Tongue (tissue), 2 donors: ENCODE measurements around the gene SRCIN1. TPM values are rescaled to one million over a fixed set of nuclear protein-coding genes. Genes with fewer than 3 reads are reported as not detected.
"Not testable (repeated sequence)": the region's sequence is repeated elsewhere in the genome, so short reads cannot be mapped to it uniquely, and the experiment has no call there.

ENCODE experiments used
- DNase-seq: peaks from one replicate; pipeline ENCODE4 v3.0.0-alpha.2; 2015
- total RNA-seq: library from RNA; depleted of rRNA; stranded (reverse); fragments of >200 nt; gene quantifications from one replicate; pipeline ENCODE4 v1.2.3, GENCODE V29; 2014

SRCIN1 gene, protein sequence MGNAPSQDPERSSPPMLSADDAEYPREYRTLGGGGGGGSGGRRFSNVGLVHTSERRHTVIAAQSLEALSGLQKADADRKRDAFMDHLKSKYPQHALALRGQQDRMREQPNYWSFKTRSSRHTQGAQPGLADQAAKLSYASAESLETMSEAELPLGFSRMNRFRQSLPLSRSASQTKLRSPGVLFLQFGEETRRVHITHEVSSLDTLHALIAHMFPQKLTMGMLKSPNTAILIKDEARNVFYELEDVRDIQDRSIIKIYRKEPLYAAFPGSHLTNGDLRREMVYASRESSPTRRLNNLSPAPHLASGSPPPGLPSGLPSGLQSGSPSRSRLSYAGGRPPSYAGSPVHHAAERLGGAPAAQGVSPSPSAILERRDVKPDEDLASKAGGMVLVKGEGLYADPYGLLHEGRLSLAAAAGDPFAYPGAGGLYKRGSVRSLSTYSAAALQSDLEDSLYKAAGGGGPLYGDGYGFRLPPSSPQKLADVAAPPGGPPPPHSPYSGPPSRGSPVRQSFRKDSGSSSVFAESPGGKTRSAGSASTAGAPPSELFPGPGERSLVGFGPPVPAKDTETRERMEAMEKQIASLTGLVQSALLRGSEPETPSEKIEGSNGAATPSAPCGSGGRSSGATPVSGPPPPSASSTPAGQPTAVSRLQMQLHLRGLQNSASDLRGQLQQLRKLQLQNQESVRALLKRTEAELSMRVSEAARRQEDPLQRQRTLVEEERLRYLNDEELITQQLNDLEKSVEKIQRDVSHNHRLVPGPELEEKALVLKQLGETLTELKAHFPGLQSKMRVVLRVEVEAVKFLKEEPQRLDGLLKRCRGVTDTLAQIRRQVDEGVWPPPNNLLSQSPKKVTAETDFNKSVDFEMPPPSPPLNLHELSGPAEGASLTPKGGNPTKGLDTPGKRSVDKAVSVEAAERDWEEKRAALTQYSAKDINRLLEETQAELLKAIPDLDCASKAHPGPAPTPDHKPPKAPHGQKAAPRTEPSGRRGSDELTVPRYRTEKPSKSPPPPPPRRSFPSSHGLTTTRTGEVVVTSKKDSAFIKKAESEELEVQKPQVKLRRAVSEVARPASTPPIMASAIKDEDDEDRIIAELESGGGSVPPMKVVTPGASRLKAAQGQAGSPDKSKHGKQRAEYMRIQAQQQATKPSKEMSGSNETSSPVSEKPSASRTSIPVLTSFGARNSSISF
- 1.0 TPM for total RNA-seq

DNA sequence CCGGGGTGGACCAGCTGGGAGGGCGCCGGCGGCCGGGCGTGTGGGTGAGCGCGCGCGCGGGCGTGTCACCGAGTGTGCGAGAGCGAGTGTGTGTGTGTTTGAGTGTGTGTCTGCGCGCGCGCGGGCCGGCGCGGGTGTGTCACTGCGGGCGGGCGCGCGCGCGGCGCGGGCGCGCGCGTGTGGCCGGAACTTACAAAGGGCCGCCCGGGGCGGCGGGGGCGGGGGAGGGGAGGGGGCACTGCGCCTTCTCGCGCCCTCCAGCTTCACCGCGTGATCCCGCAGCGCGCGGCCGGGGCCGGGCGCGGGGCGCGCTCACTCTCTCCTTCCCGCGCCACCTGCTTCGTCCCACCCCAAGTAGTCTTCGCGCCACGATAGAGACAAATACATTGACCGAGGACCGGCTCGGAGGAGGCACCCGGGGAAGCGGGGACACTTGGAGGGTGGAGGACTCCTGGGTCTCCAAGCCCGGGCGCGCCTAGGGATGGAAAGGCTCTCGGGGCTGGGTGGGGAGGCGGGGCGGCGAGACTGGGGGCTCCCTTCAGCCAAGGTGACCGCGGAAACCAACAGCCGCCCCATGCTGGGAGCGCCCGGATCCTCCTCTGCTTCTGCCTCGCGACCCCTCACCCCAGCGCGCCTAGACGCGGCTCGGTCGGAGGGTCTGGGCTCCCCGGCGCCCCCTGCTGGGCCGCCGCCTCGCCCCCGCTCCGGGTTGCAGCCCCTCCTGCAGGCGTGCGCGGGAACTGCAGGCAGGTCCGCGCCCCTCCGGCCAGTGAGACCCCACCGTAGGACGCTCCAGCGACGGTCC, at the start of gene SRCIN1:
TSS of gene SRCIN1 (minus strand) at position 112 of the 805 bp plus-strand sequence. CDS start 247 bp downstream, outside the sequence.
- DNase-seq, result peak; percentile 62

DNA sequence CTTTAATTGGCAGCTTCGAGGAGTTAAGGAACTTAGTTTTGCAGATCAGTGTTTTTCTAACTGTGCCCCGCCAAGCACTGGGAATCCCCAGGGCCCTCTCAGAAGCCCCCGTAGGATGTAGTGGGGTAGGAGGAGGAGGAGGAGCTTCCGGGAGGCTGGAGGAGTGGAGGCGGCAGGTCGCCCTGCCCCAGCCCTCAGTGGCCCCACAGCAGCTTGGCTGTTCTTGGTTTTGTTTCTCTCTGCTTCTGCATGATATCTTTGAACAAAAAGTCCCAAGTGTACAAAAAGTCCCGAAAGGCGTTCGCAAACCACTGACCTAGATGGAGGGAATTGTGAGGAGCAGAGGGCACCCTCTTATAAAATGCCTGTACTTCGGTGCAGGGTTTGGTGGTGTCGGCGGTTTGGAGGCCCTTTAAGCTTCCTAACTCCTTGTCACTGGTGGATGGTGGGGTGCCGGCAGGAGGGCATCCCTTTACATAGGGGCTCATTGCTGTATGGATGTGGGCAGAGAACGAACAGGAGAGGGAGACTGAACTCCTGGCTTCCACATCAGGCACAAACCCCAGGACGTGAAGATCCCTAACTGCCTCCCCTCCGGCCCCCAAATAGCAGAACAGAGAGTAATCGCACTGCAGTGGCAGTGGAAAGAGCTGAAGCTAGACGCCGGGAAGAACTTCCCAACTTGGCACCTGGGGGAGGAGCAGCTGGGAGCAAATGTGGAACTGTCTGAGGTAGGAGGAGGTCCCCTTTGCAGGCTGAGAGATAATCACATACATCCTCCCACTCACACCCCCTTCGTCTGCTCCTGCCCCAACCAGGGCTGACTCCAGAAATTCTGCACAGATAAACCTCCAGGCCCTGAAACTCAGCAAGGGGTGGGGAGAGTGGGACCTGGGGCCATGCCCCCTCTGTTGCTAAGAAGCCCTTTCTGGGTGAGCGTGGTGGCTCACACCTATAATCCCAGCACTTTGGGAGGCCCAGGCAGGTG, 49.0 kb upstream of the SRCIN1 start:
- DNase-seq, result no peak

DNA sequence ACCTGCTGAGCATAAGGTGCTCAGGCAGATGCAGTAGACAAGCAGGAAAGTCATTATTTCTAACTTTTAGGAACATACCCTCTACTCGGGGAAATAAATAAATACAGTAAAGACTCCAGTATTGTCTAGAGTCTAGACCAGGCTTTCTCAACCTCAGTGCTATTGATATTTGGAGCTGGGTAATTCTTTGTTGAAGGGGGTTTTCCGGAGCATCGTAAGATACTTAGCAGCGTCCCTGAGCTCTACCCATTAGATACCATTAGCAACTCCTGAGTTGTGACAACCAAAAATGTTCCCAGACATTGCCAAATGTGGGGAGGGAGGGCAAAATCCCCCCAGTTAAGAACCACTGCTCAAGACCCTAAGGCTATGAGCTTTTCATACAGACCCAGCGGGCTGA, 47.9 kb upstream of the SRCIN1 start:
- no peak for DNase-seq

DNA sequence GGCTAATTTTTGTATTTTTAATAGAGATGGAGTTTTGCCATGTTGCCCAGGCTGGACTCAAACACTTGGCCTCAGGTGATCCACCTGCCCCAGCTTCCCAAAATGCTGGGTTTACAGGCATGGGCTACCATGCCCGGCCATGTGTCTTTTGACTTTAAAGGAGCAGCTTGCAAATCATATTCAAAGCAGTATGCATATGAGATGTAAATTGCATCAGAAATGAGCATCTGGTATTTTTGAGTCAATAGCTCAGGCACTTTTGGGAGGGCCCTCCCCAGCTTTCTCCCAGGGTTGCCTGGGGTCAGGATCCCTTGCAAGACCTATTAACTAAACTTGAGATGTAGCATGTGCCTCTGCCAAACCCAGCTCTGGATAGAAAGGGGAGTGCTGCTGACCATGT, 47.5 kb upstream of the SRCIN1 start:
- no peak for DNase-seq

DNA sequence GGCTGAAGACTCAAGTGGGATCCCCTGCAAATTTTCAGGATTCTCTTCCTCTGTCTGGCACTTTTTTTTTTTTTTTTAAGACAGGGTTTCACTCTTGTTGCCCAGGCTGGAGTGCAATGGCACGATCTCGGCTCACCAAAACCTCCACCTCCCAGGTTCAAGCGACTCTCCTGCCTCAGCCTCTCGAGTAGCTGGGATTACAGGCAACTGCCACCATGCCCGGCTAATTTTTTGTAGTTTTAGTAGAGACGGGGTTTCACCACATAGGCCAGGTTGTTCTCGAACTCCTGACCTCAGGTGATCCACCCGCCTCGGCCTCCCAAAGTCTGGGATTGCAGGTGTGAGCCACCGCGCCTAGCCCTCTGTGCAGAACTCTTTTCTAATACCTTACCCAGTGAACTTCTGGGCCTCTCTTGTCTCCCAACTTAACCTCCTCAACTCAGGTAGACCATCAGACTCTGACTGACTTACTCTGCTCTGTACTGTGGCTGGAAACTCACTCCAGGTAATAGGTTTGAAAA, 45.0 kb upstream of the SRCIN1 start:
- not testable (repeated sequence) for DNase-seq

DNA sequence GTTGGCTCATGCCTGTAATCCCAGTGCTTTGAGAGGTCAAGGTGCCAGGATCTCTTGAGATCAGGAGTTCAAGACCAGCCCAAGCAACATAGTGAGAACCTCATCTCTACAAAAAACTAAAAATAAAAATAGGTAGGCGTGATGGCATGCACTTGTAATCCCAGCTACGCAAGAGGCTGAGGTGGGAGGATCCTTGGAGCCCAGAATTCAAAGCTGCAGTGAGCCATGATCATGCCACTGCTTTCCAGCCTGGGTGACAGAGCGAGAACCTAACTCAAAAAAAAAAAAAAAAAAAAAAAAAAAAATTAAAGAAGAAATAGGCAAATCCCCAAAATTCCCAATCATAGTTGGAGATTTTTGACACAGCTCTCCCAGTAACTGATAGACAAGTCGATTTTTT, 32.2 kb upstream of the SRCIN1 start:
- DNase-seq, result no peak

DNA sequence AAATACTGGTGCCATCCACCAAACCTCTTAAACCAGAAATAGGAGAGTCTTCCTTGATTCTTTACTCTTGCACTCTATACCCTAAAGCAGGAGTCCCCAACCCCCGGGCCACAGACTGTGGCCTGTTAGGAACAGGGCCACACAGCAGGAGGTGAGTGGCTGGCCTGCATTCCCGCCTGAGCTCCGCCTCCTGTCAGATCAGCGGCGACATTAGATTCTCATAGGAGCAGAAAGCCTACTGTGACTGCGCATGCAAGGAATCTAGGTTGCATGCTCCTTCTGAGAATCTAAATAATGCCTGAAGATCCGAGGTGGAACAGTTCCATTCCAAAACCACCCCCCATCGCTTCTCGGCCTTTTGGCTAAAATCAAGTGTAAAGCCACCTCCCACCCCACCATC, 30.3 kb upstream of the SRCIN1 start:
- no peak for DNase-seq

DNA sequence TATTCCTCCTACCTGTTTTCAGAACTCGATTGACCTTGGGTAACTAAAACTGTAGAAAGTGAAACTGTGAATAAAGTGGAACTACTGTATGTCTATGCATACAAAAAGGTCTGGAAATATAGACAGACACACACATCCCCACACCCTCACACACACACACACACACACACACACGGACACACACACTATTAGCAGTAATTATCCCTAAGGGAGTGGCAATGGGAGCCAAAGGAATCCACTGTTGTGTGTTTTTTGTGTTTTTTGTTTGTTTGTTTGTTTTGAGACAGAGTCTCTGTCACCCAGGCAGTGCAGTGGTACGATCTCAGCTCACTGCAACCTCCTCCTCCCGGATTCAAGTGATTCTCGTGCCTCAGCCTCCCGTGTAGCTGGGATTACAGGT, 26.6 kb upstream of the SRCIN1 start:
- DNase-seq, result no peak

DNA sequence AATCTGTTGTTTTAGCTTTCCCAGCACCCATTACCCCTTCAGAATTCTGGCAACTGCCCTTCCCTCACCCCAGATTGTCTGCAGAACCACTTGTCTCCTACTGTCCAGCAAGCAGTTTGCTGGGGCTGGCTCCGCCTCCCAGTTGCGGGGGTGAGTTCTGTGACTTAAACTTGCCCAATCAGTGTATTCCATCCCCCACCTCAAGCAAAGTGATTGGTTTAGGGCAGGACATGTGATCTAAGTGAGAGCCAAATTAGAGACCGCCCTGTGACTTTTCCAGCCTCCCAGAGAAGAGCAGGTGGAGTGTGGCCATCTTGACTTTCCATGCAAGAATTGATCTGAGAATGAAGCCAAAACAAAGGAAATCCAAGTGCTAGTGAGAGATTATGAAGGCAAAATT, 22.7 kb upstream of the SRCIN1 start:
- DNase-seq, result no peak

DNA sequence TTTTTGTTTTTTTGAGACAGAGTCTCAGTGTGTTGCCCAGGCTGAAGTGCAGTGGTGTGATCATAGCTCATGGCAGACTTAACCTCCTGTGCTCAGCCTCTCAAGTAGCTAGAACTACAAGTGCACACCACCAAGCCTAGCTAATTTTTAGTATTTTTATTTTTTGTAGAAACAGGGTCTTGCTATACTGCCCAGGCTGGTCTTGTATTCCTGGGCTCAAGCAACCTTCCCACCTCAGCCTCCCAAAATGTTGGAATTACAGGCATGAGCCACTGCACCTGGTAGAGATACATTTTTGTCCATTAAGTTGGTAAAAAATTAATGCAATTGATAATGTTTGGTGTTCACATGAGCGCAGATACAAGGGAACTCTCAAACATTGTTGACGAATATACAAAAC, 22.2 kb upstream of the SRCIN1 start:
- no peak for DNase-seq

DNA sequence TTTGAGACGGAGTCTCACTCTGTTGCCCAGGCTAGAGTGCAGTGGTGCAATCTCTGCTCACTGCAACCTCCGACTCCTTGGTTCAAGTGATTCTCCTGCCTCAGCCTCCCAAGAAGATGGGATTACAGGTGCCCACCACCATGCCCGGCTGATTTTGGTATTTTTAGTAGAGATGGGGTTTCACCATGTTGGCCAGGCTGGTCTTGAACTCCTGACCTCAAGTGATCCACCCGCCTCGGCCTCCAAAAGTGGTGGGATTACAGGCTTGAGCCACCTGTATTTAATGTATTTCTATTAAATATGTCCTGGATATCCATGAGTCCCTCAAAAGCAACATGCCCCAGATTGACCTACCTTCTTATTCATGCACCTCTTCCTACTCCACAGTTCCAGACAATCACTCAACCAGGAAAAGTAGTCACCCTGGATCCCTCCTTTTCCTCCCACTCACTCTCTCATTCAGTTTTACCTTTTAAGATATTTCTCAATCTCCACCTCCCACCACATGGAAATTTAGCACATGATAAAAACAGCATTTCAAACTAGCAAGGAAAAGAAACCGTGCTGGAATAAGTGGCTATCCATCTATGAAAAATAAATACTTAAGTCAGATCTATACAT, 21.0 kb upstream of the SRCIN1 start:
- DNase-seq, result not testable (repeated sequence)

DNA sequence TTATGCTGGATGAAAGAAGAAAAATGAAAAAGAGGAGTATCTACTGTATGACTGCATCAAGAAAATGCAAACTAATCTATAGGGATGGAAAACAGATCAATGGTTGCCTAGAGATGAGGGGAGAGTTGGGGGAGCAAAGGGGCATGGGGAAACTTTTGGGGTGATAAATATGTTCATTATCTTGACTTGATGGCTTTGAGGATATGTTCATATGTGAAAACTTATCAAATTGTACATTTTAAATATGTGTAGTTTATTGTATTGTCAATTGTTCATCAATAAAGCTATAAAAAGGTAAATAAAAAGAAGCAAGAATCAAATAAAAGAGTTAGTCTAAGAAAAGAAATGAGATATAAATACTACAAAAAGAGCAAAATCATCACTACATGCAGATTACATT, 19.7 kb upstream of the SRCIN1 start:
- DNase-seq, result no peak

DNA sequence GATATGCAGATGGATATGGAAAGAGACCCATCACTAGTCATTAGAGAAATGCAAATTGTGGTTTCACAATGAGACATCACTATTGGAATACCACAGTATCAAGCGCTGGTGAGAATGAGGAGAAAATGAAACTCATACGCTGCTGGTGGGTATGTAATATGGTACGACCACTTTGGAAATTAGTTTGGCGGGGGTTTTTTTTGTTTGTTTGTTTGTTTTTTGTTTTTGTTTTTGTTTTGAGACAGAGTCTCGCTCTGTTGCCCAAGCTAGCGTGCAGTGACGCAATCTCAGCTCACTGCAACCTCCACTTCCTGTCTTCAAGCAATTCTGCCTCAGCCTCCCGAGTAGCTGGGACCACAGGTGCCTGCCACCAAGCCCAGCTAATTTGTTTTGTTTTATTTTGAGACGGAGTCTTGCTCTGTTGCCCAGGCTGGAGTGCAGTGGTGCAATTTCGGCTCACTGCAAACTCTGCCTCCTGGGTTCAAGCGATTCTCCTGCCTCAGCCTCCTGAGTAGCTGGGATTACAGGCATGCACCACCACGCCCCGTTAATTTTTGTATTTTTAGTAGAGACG, 19.1 kb upstream of the SRCIN1 start:
- not testable (repeated sequence) for DNase-seq

DNA sequence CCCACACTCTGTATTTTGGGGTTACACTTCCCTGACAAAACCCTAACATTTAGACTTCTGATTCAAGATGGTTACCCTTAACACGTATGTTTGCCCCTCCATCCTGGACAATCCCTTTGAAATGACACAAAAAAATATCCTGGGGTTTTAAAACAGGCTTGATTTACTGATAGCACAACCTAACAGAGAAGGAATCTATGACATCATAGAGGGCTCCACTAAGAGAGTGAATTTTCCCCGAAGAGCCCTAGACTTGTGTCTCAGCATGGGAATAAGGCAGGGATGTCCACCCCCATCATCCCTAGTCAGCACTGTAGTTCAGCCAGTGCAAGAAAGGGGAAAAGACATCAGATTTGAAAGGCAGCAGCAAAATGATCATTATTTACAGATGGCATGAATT, 15.8 kb upstream of the SRCIN1 start:
- no peak for DNase-seq

DNA sequence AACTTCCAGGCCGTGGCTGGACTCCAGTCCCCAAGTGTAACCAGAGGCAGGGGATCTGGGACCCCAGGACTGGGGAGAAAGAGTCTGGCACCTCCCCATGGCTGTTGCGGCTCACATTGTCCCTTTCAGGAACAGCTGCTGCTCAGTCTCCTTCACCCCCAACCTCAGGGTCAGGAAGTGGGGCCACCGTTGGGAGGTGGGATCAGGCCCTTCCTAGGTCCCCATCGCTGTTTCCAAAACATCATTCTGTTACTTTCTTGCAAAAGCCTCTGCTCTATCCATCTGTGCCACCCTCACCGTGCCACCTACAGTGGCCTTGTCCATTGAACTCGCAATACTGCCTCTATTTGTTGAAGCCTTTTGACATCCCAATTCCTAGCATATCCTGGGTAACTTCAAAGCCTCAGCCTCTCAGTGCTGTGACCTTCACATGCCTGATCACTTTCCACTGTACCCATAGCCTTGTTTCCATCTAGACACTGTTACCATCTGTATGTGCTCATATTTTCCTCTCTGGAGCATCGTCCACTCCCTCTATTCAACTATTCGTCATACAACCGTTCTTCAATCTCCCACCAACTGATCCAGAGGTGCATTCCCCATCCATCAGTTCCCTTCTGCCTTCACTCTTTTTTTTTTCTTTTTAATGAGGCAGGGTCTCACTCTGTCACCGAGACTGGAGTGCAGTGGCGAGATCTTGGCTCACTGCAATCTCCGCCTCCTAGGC, 15.0 kb upstream of the SRCIN1 start:
- no peak for DNase-seq

DNA sequence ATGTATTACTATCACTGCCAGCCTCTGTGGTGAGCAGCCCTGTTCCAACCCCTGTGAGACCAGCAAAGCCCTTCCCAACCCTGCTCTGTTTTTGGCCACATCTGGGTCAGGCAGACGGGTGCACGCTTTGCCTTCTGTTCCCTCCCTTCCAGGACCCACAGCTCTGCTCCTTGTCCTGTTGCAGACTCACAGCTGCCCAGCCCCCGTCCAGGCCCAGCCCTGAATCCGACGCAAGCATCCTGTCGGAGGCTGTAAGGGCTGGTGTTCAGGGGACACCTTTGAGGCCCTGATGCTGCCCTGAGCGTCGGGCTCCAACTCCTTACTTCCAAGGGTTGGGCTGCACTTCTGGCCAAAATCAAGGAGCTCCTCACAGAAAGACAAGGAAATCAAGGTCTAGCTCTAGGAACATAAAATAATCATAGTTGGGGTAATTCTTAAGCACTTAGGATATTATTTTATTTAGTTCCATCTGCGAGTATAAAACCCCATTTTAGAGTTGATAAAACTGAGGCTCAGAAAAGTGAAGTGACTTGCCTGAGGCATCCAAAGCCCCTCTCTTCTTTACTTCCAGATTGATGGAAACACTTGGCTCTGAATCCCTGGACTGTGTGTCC, 14.3 kb upstream of the SRCIN1 start:
- no peak for DNase-seq

DNA sequence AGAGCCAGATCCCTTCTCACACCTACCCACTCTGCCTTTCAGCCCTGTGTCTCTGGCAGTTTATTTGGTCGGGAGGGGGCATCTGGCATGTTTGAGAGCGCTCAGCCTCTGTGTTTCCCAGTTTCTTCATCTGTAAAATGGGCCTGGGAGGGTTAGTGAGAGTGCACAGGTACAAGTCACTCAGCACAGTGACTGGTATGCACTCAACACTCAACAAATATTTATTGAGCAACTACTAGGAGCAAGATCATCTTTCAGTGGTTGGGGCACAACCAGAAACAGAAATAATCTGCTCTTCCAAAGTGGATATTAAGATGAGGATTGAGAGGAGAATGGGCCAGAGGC, 13.7 kb upstream of the SRCIN1 start:
- no peak for DNase-seq

DNA sequence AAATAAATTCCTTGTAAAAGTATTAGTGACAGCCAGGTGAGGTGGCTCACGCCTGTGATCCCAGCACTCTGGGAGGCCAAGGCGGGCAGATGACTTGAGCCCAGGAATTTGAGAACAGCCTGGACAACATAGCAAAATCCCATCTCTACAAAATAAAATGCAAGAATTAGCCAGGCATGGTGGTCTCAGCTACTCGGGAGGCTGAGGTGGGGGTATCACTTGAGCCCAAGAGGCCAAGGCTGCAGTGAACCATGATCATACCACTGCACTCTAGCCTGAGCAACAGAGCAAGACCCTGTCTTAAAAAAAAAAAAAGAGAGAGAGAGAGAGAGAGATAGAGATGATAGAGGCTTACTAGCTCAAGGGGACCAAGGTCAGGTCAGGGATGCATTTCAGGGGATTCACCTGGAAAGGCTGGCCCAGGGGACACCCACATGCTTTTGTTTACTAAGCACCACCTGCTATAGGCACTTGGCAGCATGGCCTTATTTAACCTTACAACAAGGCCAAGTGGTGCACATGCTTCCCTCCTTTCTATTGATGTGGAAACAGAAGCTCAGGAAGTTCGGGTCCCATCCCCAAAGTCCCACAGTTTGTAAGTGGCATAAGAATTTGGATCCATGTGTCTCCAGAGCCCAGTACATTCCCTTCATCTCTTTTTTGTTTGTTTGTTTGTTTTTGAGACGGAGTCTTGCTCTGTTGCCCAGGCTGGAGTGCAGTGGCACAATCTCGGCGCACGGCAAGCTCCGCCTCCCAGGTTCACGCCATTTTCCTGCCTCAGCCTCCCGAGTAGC, 12.4 kb upstream of the SRCIN1 start:
- no peak for DNase-seq
